GM10248 (cell line): Measurements from ENCODE around the gene SGPP2.
"Not testable (repeated sequence)": the region's sequence is repeated elsewhere in the genome, so short reads cannot be mapped to it uniquely, and the experiment has no call there.

Source experiments
- CTCF ChIA-PET: fragments of 300-600 bp; sonication (Branson Sonifier 250); formaldehyde crosslinking; extraction: SDS; loops from one replicate; lab custom pipeline; 2021; ENCODE audit warnings: antibody characterized with exemption; lab: Yijun Ruan, JAX
- POLR2A ChIA-PET: fragments of 350-650 bp; sonication (Branson Sonifier 250); formaldehyde crosslinking; extraction: SDS; loops from one replicate; lab custom pipeline; 2020; ENCODE audit warnings: antibody characterized with exemption; lab: Yijun Ruan, JAX
- DNase-seq: peaks from one replicate; pipeline ENCODE4 v3.0.0; 2012; ENCODE audit errors: extremely low spot score
- TF ChIP-seq, protein P1 (sequence below): IDR thresholded peaks from 2 replicates; pipeline ENCODE4 v1.5.1; 2012; ENCODE audit warnings: mild to moderate bottlenecking, low read depth; ENCODE audit errors: extremely low read depth, missing control alignments, control extremely low read depth

The SGPP2 gene

DNA sequence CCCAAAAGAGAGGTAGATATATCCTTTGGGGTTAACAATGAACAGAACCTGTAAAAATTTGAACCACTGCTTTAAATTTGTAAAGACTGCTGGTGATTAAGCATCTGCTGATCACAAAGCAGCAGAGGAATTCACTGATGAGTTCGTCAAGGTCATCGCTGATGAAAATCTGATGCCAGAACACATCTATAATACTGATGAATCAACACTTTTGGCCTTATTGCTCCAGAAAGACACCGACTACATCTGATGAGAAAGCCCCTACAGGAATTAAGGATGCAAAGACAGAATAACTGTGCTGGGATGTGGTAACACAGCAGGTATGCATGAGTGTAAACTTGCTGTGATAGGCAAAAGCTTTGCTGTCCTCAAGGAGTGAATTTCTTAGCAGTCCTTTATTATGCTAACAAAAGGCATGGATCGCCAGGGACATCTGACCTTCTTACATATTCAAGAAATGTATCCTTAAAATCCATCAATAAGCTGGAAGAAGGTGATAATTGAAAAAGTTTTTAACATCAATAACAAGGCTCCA lies 30.5 kb upstream of the SGPP2 start:
- ChIA-PET POLR2A (no interaction called here), CTCF (no interaction called here)
- TF ChIP-seq, protein P1, sequence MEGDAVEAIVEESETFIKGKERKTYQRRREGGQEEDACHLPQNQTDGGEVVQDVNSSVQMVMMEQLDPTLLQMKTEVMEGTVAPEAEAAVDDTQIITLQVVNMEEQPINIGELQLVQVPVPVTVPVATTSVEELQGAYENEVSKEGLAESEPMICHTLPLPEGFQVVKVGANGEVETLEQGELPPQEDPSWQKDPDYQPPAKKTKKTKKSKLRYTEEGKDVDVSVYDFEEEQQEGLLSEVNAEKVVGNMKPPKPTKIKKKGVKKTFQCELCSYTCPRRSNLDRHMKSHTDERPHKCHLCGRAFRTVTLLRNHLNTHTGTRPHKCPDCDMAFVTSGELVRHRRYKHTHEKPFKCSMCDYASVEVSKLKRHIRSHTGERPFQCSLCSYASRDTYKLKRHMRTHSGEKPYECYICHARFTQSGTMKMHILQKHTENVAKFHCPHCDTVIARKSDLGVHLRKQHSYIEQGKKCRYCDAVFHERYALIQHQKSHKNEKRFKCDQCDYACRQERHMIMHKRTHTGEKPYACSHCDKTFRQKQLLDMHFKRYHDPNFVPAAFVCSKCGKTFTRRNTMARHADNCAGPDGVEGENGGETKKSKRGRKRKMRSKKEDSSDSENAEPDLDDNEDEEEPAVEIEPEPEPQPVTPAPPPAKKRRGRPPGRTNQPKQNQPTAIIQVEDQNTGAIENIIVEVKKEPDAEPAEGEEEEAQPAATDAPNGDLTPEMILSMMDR: no peak
- DNase-seq: no peak

DNA sequence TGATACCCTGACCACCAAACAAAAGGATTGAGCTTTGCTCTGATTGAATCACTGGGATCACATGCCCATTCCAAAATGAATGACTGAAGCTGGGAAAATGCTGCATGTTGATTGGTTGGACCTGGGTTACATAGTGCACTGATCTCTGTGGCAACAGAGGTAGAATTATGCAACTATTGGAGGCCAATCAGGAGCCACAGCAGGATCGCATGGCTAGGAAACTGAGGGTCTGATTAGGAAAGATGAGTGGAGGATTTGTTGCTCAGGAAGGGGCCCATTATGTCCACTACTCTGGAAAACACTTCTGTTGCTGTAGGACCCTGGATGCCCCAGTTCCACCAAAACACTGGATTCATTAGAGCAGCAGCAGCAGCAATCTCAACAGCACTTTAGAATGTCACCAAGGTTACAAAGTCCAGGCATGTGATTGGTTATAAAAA lies 25.9 kb upstream of the SGPP2 start:
- no peak for DNase-seq
- TF ChIP-seq, protein P1: no peak
- CTCF ChIA-PET: interaction anchor here (1.3 kb wide), 1 partner anchor 11 kb away, joined by 3 read pairs; no protein-coding TSS in a partner anchor
- POLR2A ChIA-PET: no interaction called here

DNA sequence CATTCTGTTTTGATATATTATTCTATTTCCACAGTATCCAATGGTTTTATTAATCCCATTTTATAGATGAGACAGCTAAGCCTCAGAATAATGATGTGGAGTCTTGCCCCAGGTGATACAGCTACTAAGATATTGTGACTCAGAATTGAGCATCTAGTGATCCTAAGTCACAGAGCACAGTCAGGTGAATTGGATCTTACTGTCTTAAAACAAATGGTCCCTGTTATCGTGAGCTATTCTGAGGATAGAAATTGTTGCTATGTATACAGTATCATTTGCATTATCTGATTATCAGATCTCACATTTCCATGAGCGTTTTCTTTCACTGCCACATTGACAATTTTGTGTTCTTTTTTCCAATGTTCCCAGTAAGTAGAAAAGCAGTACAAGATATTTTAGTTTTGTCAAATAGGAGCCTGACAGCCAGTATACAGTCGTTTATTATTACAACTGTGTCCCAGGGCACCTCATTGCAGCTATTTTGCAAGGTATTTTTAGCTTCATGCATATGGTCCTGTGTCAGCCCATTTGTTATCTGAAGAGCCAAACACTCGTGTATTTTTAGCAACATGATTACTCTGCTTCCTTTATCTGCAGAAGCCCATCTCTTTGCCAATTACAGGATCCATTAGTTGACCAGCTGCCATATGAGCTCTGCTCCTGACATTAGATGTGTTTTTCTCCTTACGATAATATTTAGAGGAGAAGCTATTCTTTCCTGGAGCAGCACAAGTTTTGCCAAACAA lies 25.1 kb upstream of the SGPP2 start:
- TF ChIP-seq, protein P1: no peak
- CTCF ChIA-PET: interaction anchor here (1.2 kb wide), 1 partner anchor 11 kb away, joined by 3 read pairs; no protein-coding TSS in a partner anchor
- DNase-seq: no peak
- POLR2A ChIA-PET: no interaction called here

GRCh38 chr2:222404151-222404905 lies 20.0 kb upstream of the SGPP2 start:
- TF ChIP-seq, protein P1: no peak
- ChIA-PET POLR2A (no interaction called here), CTCF (interaction anchor here (0.9 kb wide), 1 partner anchor 86 kb away, joined by 4 read pairs; no protein-coding TSS in a partner anchor)
- no peak for DNase-seq

DNA sequence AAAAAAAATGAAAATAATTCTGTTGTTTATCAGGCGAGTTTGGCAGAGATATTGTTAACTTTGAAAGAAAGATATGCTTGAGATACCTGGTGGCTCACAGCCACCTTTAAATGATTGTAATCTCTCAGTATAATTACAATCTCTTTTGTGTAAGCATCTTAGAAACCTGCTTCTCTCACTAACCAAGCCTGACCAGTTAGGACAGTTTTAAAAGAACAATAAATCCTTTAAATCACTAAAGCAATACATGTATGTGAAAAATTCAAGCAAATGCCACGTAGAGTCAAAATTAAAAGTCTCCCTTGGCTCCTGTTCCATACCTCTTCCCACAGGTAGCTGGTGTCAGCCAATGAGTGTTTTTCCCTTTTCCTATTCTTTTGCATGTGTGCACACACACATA lies 15.7 kb upstream of the SGPP2 start:
- ChIA-PET CTCF (no interaction called here), POLR2A (no interaction called here)
- no peak for DNase-seq
- TF ChIP-seq, protein P1: no peak

DNA sequence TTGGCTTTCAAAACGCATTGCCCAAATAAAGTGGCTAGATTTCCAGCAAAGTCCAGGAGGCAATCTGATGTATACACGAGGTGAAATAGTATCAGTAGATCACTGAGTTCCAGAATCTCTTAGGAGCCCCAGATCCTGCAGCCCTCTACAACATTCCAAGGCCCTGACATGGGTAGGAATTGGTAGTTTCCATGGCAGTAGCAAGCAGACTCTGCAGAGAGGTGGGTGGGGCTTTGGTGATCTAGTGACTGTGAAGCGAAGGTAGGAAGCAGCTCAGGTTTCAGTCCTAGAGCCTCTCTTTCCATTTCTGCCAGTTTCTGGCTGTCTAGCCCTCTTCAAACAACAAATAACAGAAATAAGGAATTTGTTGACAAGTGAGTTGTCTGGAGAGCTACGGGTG lies 13.8 kb upstream of the SGPP2 start:
- no peak for DNase-seq
- ChIA-PET CTCF (interaction anchor here (0.9 to 3.3 kb wide), 4 partner anchors 10 to 92 kb away, joined by 3 to 14 read pairs (median 3); no protein-coding TSS in a partner anchor), POLR2A (no interaction called here)
- TF ChIP-seq, protein P1: no peak

DNA sequence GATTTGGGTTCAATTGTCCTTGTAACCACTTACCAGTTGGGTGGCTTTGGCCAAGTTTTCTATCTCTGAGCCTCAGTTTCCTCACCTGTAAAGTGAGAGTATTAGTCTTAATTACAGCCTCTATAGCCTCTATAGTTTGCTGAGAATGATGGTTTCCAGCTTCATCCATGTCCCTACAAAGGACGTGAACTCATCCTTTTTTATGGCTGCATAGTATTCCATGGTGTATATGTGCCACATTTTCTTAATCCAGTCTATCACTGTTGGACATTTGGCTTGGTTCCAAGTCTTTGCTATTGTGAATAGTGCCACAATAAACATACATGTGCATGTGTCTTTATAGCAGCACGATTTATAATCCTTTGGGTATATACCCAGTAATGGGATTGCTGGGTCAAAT lies 12.0 kb upstream of the SGPP2 start:
- POLR2A ChIA-PET, DNase-seq: not testable (repeated sequence)
- CTCF ChIA-PET: interaction anchor here (3.3 kb wide), 1 partner anchor 9 kb away, joined by 14 read pairs; no protein-coding TSS in a partner anchor
